ENCODE measurements around the gene ELL.

The ELL gene

GRCh38 chr19:18446145-18446810 is 75.6 kb downstream of the ELL start:
- TF ChIP-seq ZBTB7A (IDR thresholded peaks at IDR 0.05; ENCODE audit: low read depth) (no peak), REST (IDR thresholded peaks at IDR 0.05; ENCODE audit: low read depth) (no peak), NFIC (IDR thresholded peaks at IDR 0.05) (no peak), RAD21 (IDR thresholded peaks at IDR 0.05; ENCODE audit: low read depth) (no peak), CREB1 (IDR thresholded peaks at IDR 0.05; ENCODE audit: low read depth) (no peak), MAX (IDR thresholded peaks at IDR 0.05) (no peak), FOXM1 (IDR thresholded peaks at IDR 0.05; ENCODE audit: borderline replicate concordance, low read depth) (no peak)

GRCh38 chr19:18445262-18445948 is 76.5 kb downstream of the ELL start:
- TF ChIP-seq FOXM1 (IDR thresholded peaks at IDR 0.05; ENCODE audit: borderline replicate concordance, low read depth) = no peak
- no peak for TF ChIP-seq TAF1 (IDR thresholded peaks at IDR 0.05; ENCODE audit: low read depth)
- TF ChIP-seq NFIC (IDR thresholded peaks at IDR 0.05) = no peak
- TF ChIP-seq REST (IDR thresholded peaks at IDR 0.05; ENCODE audit: low read depth) = 0 out of 2 replicates have a peak, but pooled peaks have one; percentile 31

GRCh38 chr19:18444513-18444912 is 77.4 kb downstream of the ELL start:
- TF ChIP-seq REST (IDR thresholded peaks at IDR 0.05; ENCODE audit: low read depth) (no peak), FOXM1 (IDR thresholded peaks at IDR 0.05; ENCODE audit: borderline replicate concordance, low read depth) (no peak), TCF12 (IDR thresholded peaks at IDR 0.05; ENCODE audit: low read depth) (no peak), TAF1 (IDR thresholded peaks at IDR 0.05; ENCODE audit: low read depth) (no peak), USF1 (IDR thresholded peaks at IDR 0.05) (no peak)

- no peak for TF ChIP-seq CEBPB (IDR thresholded peaks at IDR 0.05)
- no peak for TF ChIP-seq TEAD4 (IDR thresholded peaks at IDR 0.05)
- TF ChIP-seq YY1 (IDR thresholded peaks at IDR 0.05; ENCODE audit: low read depth) = no peak
Measured at GRCh38 chr19:18443831-18444230, 78.0 kb downstream of the ELL start.

- TF ChIP-seq NFIC (IDR thresholded peaks at IDR 0.05) = no peak
- TF ChIP-seq TAF1 (IDR thresholded peaks at IDR 0.05; ENCODE audit: low read depth) = no peak
- no peak for TF ChIP-seq EP300 (IDR thresholded peaks at IDR 0.05; ENCODE audit: borderline replicate concordance)
- TF ChIP-seq EGR1 (IDR thresholded peaks at IDR 0.05) = no peak
- no peak for TF ChIP-seq REST (IDR thresholded peaks at IDR 0.05; ENCODE audit: low read depth)
- no peak for TF ChIP-seq YY1 (IDR thresholded peaks at IDR 0.05; ENCODE audit: low read depth)
- no peak for TF ChIP-seq TEAD4 (IDR thresholded peaks at IDR 0.05)
- no peak for TF ChIP-seq MAX (IDR thresholded peaks at IDR 0.05)
- TF ChIP-seq TCF12 (IDR thresholded peaks at IDR 0.05; ENCODE audit: low read depth) = no peak
- no peak for TF ChIP-seq CREB1 (IDR thresholded peaks at IDR 0.05; ENCODE audit: low read depth)
- no peak for TF ChIP-seq FOXM1 (IDR thresholded peaks at IDR 0.05; ENCODE audit: borderline replicate concordance, low read depth)
- no peak for TF ChIP-seq ZBTB7A (IDR thresholded peaks at IDR 0.05; ENCODE audit: low read depth)
- no peak for TF ChIP-seq USF1 (IDR thresholded peaks at IDR 0.05)
- no peak for TF ChIP-seq CEBPB (IDR thresholded peaks at IDR 0.05)
- TF ChIP-seq RAD21 (IDR thresholded peaks at IDR 0.05; ENCODE audit: low read depth) = no peak
Measured at GRCh38 chr19:18443406-18443805, 78.5 kb downstream of the ELL start.

Measured in Ishikawa (cell line).